H9 (cell line): ENCODE data around the gene KIAA1586. TPM values are rescaled to one million over a fixed set of nuclear protein-coding genes. Genes with fewer than 3 reads are reported as not detected.

Experiments
- DNase-seq: peaks from one replicate; pipeline ENCODE4 v3.0.0-alpha.2; 2017
- H2AFZ ChIP-seq: one replicate; pipeline ENCODE4 v1.6.1; 2013; ENCODE audit warnings: mild to moderate bottlenecking, low read length, control low read depth, moderate library complexity
- H2AK5ac ChIP-seq: 2 replicates; pipeline ENCODE4 v1.6.1; 2013; ENCODE audit warnings: low read length, control low read depth, mixed read lengths; ENCODE audit not compliant: insufficient read length
- H2BK120ac ChIP-seq: one replicate; pipeline ENCODE4 v1.6.1; 2013; ENCODE audit warnings: low read depth, mild to moderate bottlenecking, low read length, control low read depth, inconsistent platforms; ENCODE audit not compliant: poor library complexity, severe bottlenecking
- H2BK12ac ChIP-seq: 2 replicates; pipeline ENCODE4 v1.6.1; 2013; ENCODE audit warnings: low read length, control low read depth, mixed read lengths, low read depth; ENCODE audit not compliant: insufficient read length
- H2BK15ac ChIP-seq: 2 replicates; pipeline ENCODE4 v1.6.1; 2013; ENCODE audit warnings: low read depth, low read length, control low read depth
- H2BK20ac ChIP-seq: one replicate; pipeline ENCODE4 v1.6.1; 2013; ENCODE audit warnings: low read depth, mild to moderate bottlenecking, low read length, control low read depth, inconsistent platforms; ENCODE audit not compliant: poor library complexity, severe bottlenecking
- H2BK5ac ChIP-seq: 2 replicates; pipeline ENCODE4 v1.6.1; 2013; ENCODE audit warnings: low read length, control low read depth, mixed read lengths; ENCODE audit not compliant: insufficient read length
- H3K14ac ChIP-seq: 2 replicates; pipeline ENCODE4 v1.6.1; 2013; ENCODE audit warnings: low read length, control low read depth; ENCODE audit not compliant: insufficient read depth
- H3K18ac ChIP-seq: 2 replicates; pipeline ENCODE4 v1.6.1; 2013; ENCODE audit warnings: low read depth, mild to moderate bottlenecking, mixed read lengths, low read length, control low read depth; ENCODE audit not compliant: insufficient read length
- H3K23ac ChIP-seq: 2 replicates; pipeline ENCODE4 v1.6.1; 2013; ENCODE audit warnings: low read length, control low read depth, mixed read lengths, low read depth; ENCODE audit not compliant: insufficient read length
- H3K23me2 ChIP-seq: 2 replicates; pipeline ENCODE4 v1.6.1; 2013; ENCODE audit warnings: low read depth, mild to moderate bottlenecking, mixed read lengths, low read length, control low read depth; ENCODE audit not compliant: insufficient read length, poor library complexity, severe bottlenecking
- H3K27ac ChIP-seq: 2 replicates; pipeline ENCODE4 v1.5.1; 2013; ENCODE audit warnings: low read length, control low read depth, mixed read lengths, low read depth; ENCODE audit not compliant: insufficient read length
- H3K27me3 ChIP-seq: 2 replicates; pipeline ENCODE4 v1.6.1; 2013; ENCODE audit warnings: low read length, control low read depth, inconsistent platforms; ENCODE audit not compliant: insufficient read depth
- H3K4ac ChIP-seq: 2 replicates; pipeline ENCODE4 v1.6.1; 2013; ENCODE audit warnings: low read depth, mild to moderate bottlenecking, control low read depth, inconsistent platforms, low read length, moderate library complexity
- H3K4me1 ChIP-seq: 2 replicates; pipeline ENCODE4 v1.6.1; 2013; ENCODE audit warnings: low read length, control low read depth, inconsistent platforms; ENCODE audit not compliant: insufficient read depth
- H3K4me2 ChIP-seq: 2 replicates; pipeline ENCODE4 v1.6.1; 2013; ENCODE audit warnings: low read length, control low read depth, mixed read lengths; ENCODE audit not compliant: insufficient read length, insufficient read depth
- H3K56ac ChIP-seq: 2 replicates; pipeline ENCODE4 v1.6.1; 2013; ENCODE audit warnings: low read depth, mild to moderate bottlenecking, mixed read lengths, low read length, control low read depth; ENCODE audit not compliant: insufficient read length
- H3K79me1 ChIP-seq: 2 replicates; pipeline ENCODE4 v1.6.1; 2013; ENCODE audit warnings: low read depth, mild to moderate bottlenecking, moderate library complexity, low read length, control low read depth, inconsistent platforms; ENCODE audit not compliant: insufficient read depth, poor library complexity, severe bottlenecking
- H3K79me2 ChIP-seq: 2 replicates; pipeline ENCODE4 v1.6.1; 2013; ENCODE audit warnings: low read length, control low read depth, inconsistent platforms; ENCODE audit not compliant: insufficient read depth
- H3K9ac ChIP-seq: 2 replicates; pipeline ENCODE4 v1.6.1; 2013; ENCODE audit warnings: low read length, control low read depth, mixed read lengths; ENCODE audit not compliant: insufficient read length; ENCODE audit errors: extremely low read depth
- H3K9me3 ChIP-seq: one replicate; pipeline ENCODE4 v1.6.1; 2013; ENCODE audit warnings: low read depth, low read length, inconsistent platforms; ENCODE audit not compliant: control insufficient read depth
- H3T11ph ChIP-seq: one replicate; pipeline ENCODE4 v1.6.1; 2013; ENCODE audit warnings: mild to moderate bottlenecking, low read length, control low read depth, inconsistent platforms
- H4K20me1 ChIP-seq: one replicate; pipeline ENCODE4 v1.6.1; 2013; ENCODE audit not compliant: control insufficient read depth, insufficient read length, insufficient read depth
- H4K5ac ChIP-seq: 2 replicates; pipeline ENCODE4 v1.6.1; 2013; ENCODE audit warnings: low read depth, mild to moderate bottlenecking, mixed read lengths, low read length, control low read depth; ENCODE audit not compliant: insufficient read length
- H4K8ac ChIP-seq: replicated peaks from 2 replicates; pipeline ENCODE4 v1.6.1; 2013; ENCODE audit warnings: low read length, control low read depth, mixed read lengths, low read depth; ENCODE audit not compliant: insufficient read length
- H4K91ac ChIP-seq: 2 replicates; pipeline ENCODE4 v1.6.1; 2013; ENCODE audit warnings: low read depth, mild to moderate bottlenecking, moderate library complexity, mixed read lengths, low read length, control low read depth; ENCODE audit not compliant: insufficient read length
- H3K27ac Mint-ChIP-seq, 3 experiments: 2 replicates in 2 of 3; 3 replicates in 1 of 3; pipeline ENCODE4 v1.8.0; 2020 to 2021; ENCODE audit warnings: mixed read lengths in 3 of 3, mild to moderate bottlenecking in 1 of 3, moderate library complexity in 1 of 3
- H3K27me3 Mint-ChIP-seq: 2 replicates; pipeline ENCODE4 v1.8.0; 2021; ENCODE audit warnings: low read depth, mild to moderate bottlenecking, moderate library complexity, mixed read lengths
- H3K36me3 Mint-ChIP-seq, 3 experiments: 2 replicates in 2 of 3; 3 replicates in 1 of 3; pipeline ENCODE4 v1.8.0; 2020 to 2021; ENCODE audit warnings: low read depth in 3 of 3, mixed read lengths in 3 of 3; ENCODE audit not compliant: insufficient read depth in 1 of 3
- H3K4me1 Mint-ChIP-seq, 2 experiments: 2 replicates each; pipeline ENCODE4 v1.8.0; 2020; ENCODE audit warnings: mixed read lengths in 2 of 2
- H3K4me3 Mint-ChIP-seq, 2 experiments: 2 replicates in 1 of 2; 3 replicates in 1 of 2; pipeline ENCODE4 v1.8.0; 2020 to 2021; ENCODE audit warnings: mild to moderate bottlenecking in 2 of 2, mixed read lengths in 2 of 2, moderate library complexity in 1 of 2
- H3K9me3 Mint-ChIP-seq, 2 experiments: 2 replicates in 1 of 2; 3 replicates in 1 of 2; pipeline ENCODE4 v1.8.0; 2020; ENCODE audit warnings: mild to moderate bottlenecking in 2 of 2, mixed read lengths in 2 of 2, moderate library complexity in 1 of 2
- CTCF ChIP-seq: fragments of 200-600 bp; sonication (generic); conservative IDR thresholded peaks from 3 replicates; pipeline ENCODE4 v1.8.0; 2021; ENCODE audit warnings: antibody characterized with exemption, mild to moderate bottlenecking
- WGBS: extraction: QIAGEN DNeasy Blood & Tissue Kit; methylation state at CpG from one replicate; pipeline ENCODE4 v1.1.7; 2013; ENCODE audit warnings: missing lambda C conversion rate, low lambda C conversion rate, mixed read lengths; ENCODE audit not compliant: insufficient read length; ENCODE audit errors: extremely low coverage; 5-methylcytosine and 5-hydroxymethylcytosine counted together
- total RNA-seq: library from RNA; stranded (reverse); gene quantifications from 2 replicates; pipeline ENCODE4 v1.2.1, GENCODE V29; 2021

The KIAA1586 gene
- total RNA-seq, 1 experiment from 2014 or later: 33.3 TPM

- no peak overlapping the region for H3K4me3 Mint-ChIP-seq
- no peak overlapping the region for H3K27ac Mint-ChIP-seq
- Histone ChIP-seq H2BK120ac (no peak overlapping the region), H2BK12ac (no peak overlapping the region), H3K27me3 (no peaks in the 10 kb centered on the region), H3K4me1 (peaks cover 9% of the 10 kb centered on the region; the same call in 1 of the 2 replicates), H3K27ac (no peak overlapping the region), H3K79me2 (no peaks in the 10 kb centered on the region), H3K4ac (no peak overlapping the region), H2BK5ac (no peak overlapping the region), H3K9ac (no peak overlapping the region), H3K14ac (no peak overlapping the region), H4K91ac (no peak overlapping the region), H2BK15ac (no peak overlapping the region), H3K23me2 (no peaks in the 10 kb centered on the region), H2AFZ (no peak overlapping the region), H4K5ac (no peak overlapping the region), H3K23ac (no peak overlapping the region), H3K18ac (no peak overlapping the region), H2BK20ac (no peak overlapping the region), H3K79me1 (no peaks in the 10 kb centered on the region), H3K4me2 (no peak overlapping the region), H4K8ac (no peak overlapping the region), H3K56ac (no peak overlapping the region), H3T11ph (no peak overlapping the region), H3K9me3 (no peaks in the 10 kb centered on the region), H4K20me1 (no peaks in the 10 kb centered on the region), H2AK5ac (no peak overlapping the region)
- TF ChIP-seq CTCF: no peak
- DNase-seq: no peak
- H3K27me3 Mint-ChIP-seq: peaks cover 2% of the 10 kb centered on the region; the same call in 1 of the 2 replicates
- WGBS: no CpG with 5 or more reads among the region's 1 CpG
- H3K4me1 Mint-ChIP-seq: peaks cover 22 to 28% of the 10 kb centered on the region in 2 experiments
- H3K36me3 Mint-ChIP-seq: peaks cover 8 to 15% (median 12%) of the 10 kb centered on the region in 3 experiments; a peak in 6 of 7 replicates
- 0 out of 5 replicates have a peak, but pooled peaks cover 0 to 3% of the 10 kb centered on the region in 2 experiments for H3K9me3 Mint-ChIP-seq
These were observed 21.6 kb downstream of the KIAA1586 start for GRCh38 chr6:57068061-57068460.
